Activated T-helper 1 cell treated with anti-CD3 and anti-CD28 coated beads, Interleukin-12 subunit alpha, Interleukin-12 subunit beta, Interleukin-2, Interleukin-4 antibody, amounts not matched to agents 30 ng/mL and 10 ng/mL and 1 ng/mL, durations not matched to agents 14 hours and 24 hours and 36 hours (primary cell): ENCODE measurements around the gene PEDS1. TPM values are rescaled to one million over a fixed set of nuclear protein-coding genes. Genes with fewer than 3 reads are reported as not detected.
"Not testable (repeated sequence)": the region's sequence is repeated elsewhere in the genome, so short reads cannot be mapped to it uniquely, and the experiment has no call there.

Source experiments
- DNase-seq: peaks from one replicate; pipeline ENCODE4 v3.0.0; 2021; ENCODE audit warnings: low spot score
- H3K27ac Mint-ChIP-seq: one replicate; pipeline ENCODE4 v1.8.0; 2021; ENCODE audit warnings: mild to moderate bottlenecking, mixed read lengths
- H3K27me3 Mint-ChIP-seq: one replicate; pipeline ENCODE4 v1.8.0; 2022; ENCODE audit warnings: mild to moderate bottlenecking, moderate library complexity, mixed read lengths; ENCODE audit not compliant: insufficient read depth
- H3K36me3 Mint-ChIP-seq: one replicate; pipeline ENCODE4 v1.8.0; 2021; ENCODE audit warnings: low read depth, mixed read lengths
- H3K4me1 Mint-ChIP-seq: one replicate; pipeline ENCODE4 v1.8.0; 2021; ENCODE audit warnings: low read depth, mixed read lengths
- H3K4me3 Mint-ChIP-seq: one replicate; pipeline ENCODE4 v1.8.0; 2021; ENCODE audit warnings: mild to moderate bottlenecking, moderate library complexity, mixed read lengths
- H3K9me3 Mint-ChIP-seq: one replicate; pipeline ENCODE4 v1.8.0; 2021; ENCODE audit warnings: mixed read lengths
- intact Hi-C: fragments of 100-400 bp; cut with micrococcal nuclease; formaldehyde crosslinking; loops from one replicate; pipeline ENCODE4 v1.15.1; 2024
- total RNA-seq: library from RNA; stranded (reverse); gene quantifications from 2 replicates; pipeline ENCODE4 v1.2.3, GENCODE V29; 2022

Gene PEDS1
- total RNA-seq, 1 donor from 2014 or later = 33.4 TPM

DNA sequence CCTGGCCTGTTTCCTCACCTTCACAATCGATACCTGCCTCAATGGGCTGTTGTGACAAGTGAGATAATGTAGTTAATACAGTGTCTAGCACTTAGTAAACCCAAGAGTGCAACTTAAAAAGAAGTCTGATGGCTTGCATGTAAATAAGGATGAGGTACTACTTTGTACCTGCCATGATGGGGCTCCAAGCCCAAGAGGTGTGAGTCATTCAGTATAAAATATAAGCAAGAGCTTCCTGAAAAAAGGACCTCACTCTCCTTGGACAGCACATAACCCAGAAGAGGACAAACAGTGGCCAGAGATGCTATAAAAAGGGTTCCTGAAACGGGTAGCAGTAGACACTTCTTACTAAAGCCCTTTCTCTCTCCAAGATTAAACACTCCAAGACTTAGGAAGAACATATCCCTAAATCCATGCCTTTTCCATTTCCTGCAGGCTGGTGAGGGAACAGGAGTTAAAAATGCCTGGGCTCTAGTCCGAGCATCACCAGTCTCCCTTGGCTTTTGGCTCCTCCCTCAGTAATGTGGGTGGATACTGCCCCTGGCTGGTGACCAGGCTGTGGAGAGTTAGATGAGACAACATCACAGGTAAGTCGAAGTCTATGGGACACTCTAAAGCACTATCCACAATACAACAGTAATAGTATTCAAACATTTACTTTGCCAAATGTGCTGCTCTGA, 44.8 kb downstream of the PEDS1 start:
- Mint-ChIP-seq H3K4me3 (no peak overlapping the region), H3K36me3 (peaks cover 19% of the 10 kb centered on the region), H3K9me3 (no peaks in the 10 kb centered on the region), H3K27me3 (no peaks in the 10 kb centered on the region), H3K27ac (peak overlapping the region; percentile 24), H3K4me1 (peaks cover 62% of the 10 kb centered on the region)
- no peak for DNase-seq
- intact Hi-C loops = no loop called here

DNA sequence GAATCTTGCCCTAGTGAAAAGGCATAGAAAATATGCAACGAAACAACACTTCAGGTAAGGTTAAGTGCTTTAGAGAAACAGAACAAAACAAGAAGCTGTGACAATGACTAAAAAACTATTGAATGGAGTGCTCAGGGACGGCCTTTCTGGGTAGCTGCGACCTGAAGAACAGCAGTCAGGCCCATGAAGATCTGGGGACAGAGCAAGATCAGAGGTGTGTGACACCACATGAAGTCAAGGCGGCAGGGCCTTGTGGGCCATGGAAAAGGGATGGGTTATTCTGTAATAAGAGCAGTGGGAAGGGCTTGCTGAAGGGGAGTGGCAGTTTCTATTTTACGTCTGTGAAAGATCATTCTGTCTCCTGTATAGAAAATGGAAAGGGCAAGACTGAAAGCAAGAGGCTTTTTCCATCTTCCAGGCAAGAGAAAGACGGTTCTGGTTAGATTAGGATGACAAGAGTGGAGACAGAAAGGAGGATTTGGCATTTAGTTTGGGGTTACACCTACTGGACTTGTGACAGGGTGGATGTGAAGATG, 45.7 kb downstream of the PEDS1 start:
- intact Hi-C loops = no loop called here
- Mint-ChIP-seq H3K4me1 (peaks cover 63% of the 10 kb centered on the region), H3K4me3 (no peak overlapping the region), H3K9me3 (no peaks in the 10 kb centered on the region), H3K36me3 (peaks cover 20% of the 10 kb centered on the region), H3K27ac (peak overlapping the region; percentile 50), H3K27me3 (no peaks in the 10 kb centered on the region)
- no peak for DNase-seq

DNA sequence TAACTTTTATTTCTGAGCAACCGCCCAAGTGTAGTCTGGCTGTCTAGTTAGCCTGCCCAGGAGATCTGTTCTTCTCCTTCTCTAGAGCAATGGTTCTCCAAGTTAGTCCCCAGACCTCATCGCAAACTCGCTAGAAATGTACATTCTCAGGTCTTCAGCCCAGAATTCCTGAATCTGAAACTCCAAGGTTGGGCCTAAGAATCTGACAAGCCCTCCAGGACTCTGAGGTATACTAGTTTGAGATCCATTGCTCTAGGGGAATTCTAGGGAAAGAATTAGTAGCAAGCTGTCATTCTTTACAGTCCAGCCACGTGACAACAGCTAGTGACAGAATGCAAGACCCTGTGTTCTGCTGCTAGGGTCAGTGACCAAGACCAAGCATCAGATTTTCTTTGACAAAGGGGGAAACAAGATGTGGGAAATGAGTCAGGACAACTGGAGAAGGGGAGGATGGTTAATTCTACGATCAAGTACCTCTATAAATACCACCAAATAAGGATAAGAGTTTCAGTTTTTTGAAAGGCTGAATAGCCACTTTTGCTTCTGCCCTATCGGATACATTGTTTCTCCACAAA, 46.4 kb downstream of the PEDS1 start:
- no peak for DNase-seq
- no peak overlapping the region for H3K27ac Mint-ChIP-seq
- H3K4me3 Mint-ChIP-seq = no peak overlapping the region
- H3K9me3 Mint-ChIP-seq = no peaks in the 10 kb centered on the region
- peaks cover 62% of the 10 kb centered on the region for H3K4me1 Mint-ChIP-seq
- intact Hi-C loops = no loop called here
- H3K27me3 Mint-ChIP-seq = no peaks in the 10 kb centered on the region
- H3K36me3 Mint-ChIP-seq = peaks cover 20% of the 10 kb centered on the region

DNA sequence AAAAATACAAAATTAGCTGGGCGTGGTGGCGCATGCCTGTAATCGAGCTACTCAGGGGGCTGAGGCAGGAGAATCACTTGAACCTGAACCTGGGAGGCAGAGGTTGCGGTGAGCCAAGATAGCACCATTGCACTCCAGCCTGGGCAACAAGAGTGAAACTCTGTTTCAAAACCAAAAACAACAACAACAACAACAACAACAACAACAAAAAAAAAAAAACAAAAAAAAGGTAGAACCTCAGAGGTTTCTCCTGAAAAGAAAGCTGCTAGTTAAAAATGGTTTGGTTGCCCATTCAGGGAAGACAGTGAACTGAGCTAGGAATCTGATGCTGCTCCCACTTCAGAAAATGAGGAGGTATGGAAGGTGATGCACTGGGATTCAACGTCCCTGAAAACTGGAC, 46.9 kb downstream of the PEDS1 start:
- peaks cover 57% of the 10 kb centered on the region for H3K4me1 Mint-ChIP-seq

More for the DNA sequence above, 46.9 kb downstream of the PEDS1 start:
- H3K9me3 Mint-ChIP-seq, H3K4me3 Mint-ChIP-seq, H3K27me3 Mint-ChIP-seq, intact Hi-C loops, DNase-seq, H3K27ac Mint-ChIP-seq: not testable (repeated sequence)
- peaks cover 21% of the 10 kb centered on the region for H3K36me3 Mint-ChIP-seq

Other genes starting within 250 kb of the PEDS1 start
- 9.7 and 10.4 TPM in 2 replicates for gene SPATA2, start 238.2 kb downstream of the PEDS1 start, total RNA-seq
- 58.7 and 60.3 TPM in 2 replicates for gene RNF114, start 217.3 kb downstream of the PEDS1 start, total RNA-seq
- 3.5 and 3.9 TPM in 2 replicates for gene SNAI1, start 170.7 kb downstream of the PEDS1 start, total RNA-seq
- 166 and 170 TPM in 2 replicates for gene UBE2V1, start 40.6 kb downstream of the PEDS1 start, total RNA-seq
- 52.3 and 55.2 TPM in 2 replicates for gene CEBPB, start 37.1 kb upstream of the PEDS1 start, total RNA-seq